HEK293 (cell line): ENCODE data around the gene PPFIBP1.
A peak's percentile ranks its signal among the peaks of the same experiment; 100 is the strongest.

Experiments
- CTCF ChIA-PET: fragments of 350-600 bp; formaldehyde crosslinking; extraction: SDS; loops from one replicate; lab custom pipeline; 2021; ENCODE audit warnings: antibody characterized with exemption; lab: Yijun Ruan, JAX
- POLR2A ChIA-PET: fragments of 300-600 bp; formaldehyde crosslinking; extraction: SDS; loops from one replicate; lab custom pipeline; 2020; ENCODE audit warnings: antibody characterized with exemption, inconsistent platforms; lab: Yijun Ruan, JAX
- H3K27ac ChIP-seq: fragments of 200-500 bp; sonication (Bioruptor generic); 2 replicates; pipeline ENCODE4 v1.5.1; 2014; ENCODE audit warnings: low read depth, low read length, control low read depth, inconsistent platforms; ENCODE audit errors: extremely low read depth
- H3K36me3 ChIP-seq, 2 experiments: fragments of 200-500 bp in 1 of 2; sonication (Bioruptor generic) in 1 of 2; 1 replicate in 1 of 2; 2 replicates in 1 of 2; pipeline ENCODE4 v1.5.1; 2014 to 2017; ENCODE audit warnings: inconsistent platforms in 2 of 2, low read length in 2 of 2; ENCODE audit not compliant: control insufficient read depth in 2 of 2, insufficient read depth in 1 of 2
- H3K4me1 ChIP-seq: fragments of 200-500 bp; sonication (Bioruptor generic); 2 replicates; pipeline ENCODE4 v1.5.1; 2014; ENCODE audit warnings: mild to moderate bottlenecking, low read length, inconsistent platforms; ENCODE audit not compliant: control insufficient read depth, insufficient read depth
- H3K4me3 ChIP-seq: 2 replicates; pipeline ENCODE4 v1.5.1; 2011; ENCODE audit warnings: low read depth, mild to moderate bottlenecking, control low read depth, low read length, moderate library complexity
- H3K9me3 ChIP-seq: fragments of 200-500 bp; sonication (Bioruptor generic); 2 replicates; pipeline ENCODE4 v1.5.1; 2014; ENCODE audit warnings: low read depth, low read length, inconsistent platforms; ENCODE audit not compliant: control insufficient read depth, insufficient read depth
- BCL6B ChIP-seq: fragments of 450-650 bp; formaldehyde crosslinking; IDR thresholded peaks from 2 replicates; pipeline ENCODE4 v1.5.1; 2017; ENCODE audit warnings: missing biosample characterization, missing genetic modification characterization
- GLIS1 ChIP-seq: fragments of 450-650 bp; formaldehyde crosslinking; IDR thresholded peaks from 2 replicates; pipeline ENCODE4 v1.5.1; 2016; ENCODE audit warnings: missing biosample characterization, missing genetic modification characterization
- MZF1 ChIP-seq: fragments of 450-650 bp; formaldehyde crosslinking; IDR thresholded peaks from 2 replicates; pipeline ENCODE4 v1.5.1; 2017; ENCODE audit warnings: missing biosample characterization, missing genetic modification characterization, borderline replicate concordance
- PBX3 ChIP-seq: sonication (generic); formaldehyde crosslinking; IDR thresholded peaks from 2 replicates; pipeline ENCODE4 v1.8.1; 2022; ENCODE audit warnings: mild to moderate bottlenecking, moderate library complexity, missing genetic modification reagents
- SCRT1 ChIP-seq: fragments of 450-650 bp; formaldehyde crosslinking; IDR thresholded peaks from 2 replicates; pipeline ENCODE4 v1.5.1; 2016; ENCODE audit warnings: missing biosample characterization, missing genetic modification characterization, borderline replicate concordance
- SCRT2 ChIP-seq: fragments of 450-650 bp; formaldehyde crosslinking; IDR thresholded peaks from 2 replicates; pipeline ENCODE4 v1.5.1; 2016; ENCODE audit warnings: missing biosample characterization, missing genetic modification characterization
- ZBTB21 ChIP-seq: fragments of 450-650 bp; formaldehyde crosslinking; IDR thresholded peaks from 2 replicates; pipeline ENCODE4 v1.5.1; 2017; ENCODE audit warnings: missing biosample characterization, missing genetic modification characterization
- ZFP37 ChIP-seq: fragments of 450-650 bp; formaldehyde crosslinking; IDR thresholded peaks from 2 replicates; pipeline ENCODE4 v1.5.1; 2016; ENCODE audit warnings: missing biosample characterization, missing genetic modification characterization
- ZNF114 ChIP-seq: fragments of 450-650 bp; formaldehyde crosslinking; IDR thresholded peaks from 2 replicates; pipeline ENCODE4 v1.5.0; 2017; ENCODE audit warnings: missing biosample characterization, missing genetic modification characterization
- ZNF221 ChIP-seq: fragments of 450-650 bp; formaldehyde crosslinking; IDR thresholded peaks from 2 replicates; pipeline ENCODE4 v1.5.1; 2017; ENCODE audit warnings: missing biosample characterization, missing genetic modification characterization, borderline replicate concordance
- ZNF274 ChIP-seq, 2 experiments: fragments of 200-500 bp in 1 of 2; fragments of 450-650 bp in 1 of 2; sonication (Bioruptor generic) in 1 of 2; formaldehyde crosslinking in 1 of 2; IDR thresholded peaks; 2 replicates each; pipeline versions ENCODE4 v1.5.1 to v1.6.1; 2014 to 2016; ENCODE audit warnings: borderline replicate concordance in 1 of 2, inconsistent platforms in 1 of 2, low read length in 1 of 2, missing biosample characterization in 1 of 2, missing genetic modification characterization in 1 of 2
- ZNF341 ChIP-seq: fragments of 450-650 bp; formaldehyde crosslinking; IDR thresholded peaks from 2 replicates; pipeline ENCODE4; 2016; ENCODE audit warnings: low read depth, missing biosample characterization, missing genetic modification characterization
- ZNF529 ChIP-seq: fragments of 450-650 bp; formaldehyde crosslinking; IDR thresholded peaks from 2 replicates; pipeline ENCODE4 v1.5.1; 2017; ENCODE audit warnings: missing genetic modification characterization, missing biosample characterization; ENCODE audit not compliant: insufficient replicate concordance
- ZNF555 ChIP-seq: fragments of 450-650 bp; formaldehyde crosslinking; conservative IDR thresholded peaks from 2 replicates; pipeline ENCODE4 v1.5.1; 2017; ENCODE audit warnings: missing biosample characterization, mild to moderate bottlenecking, missing genetic modification characterization, inconsistent platforms
- ZNF571 ChIP-seq: fragments of 450-650 bp; formaldehyde crosslinking; IDR thresholded peaks from 2 replicates; pipeline ENCODE4 v1.5.0; 2017; ENCODE audit warnings: missing biosample characterization, missing genetic modification characterization
- ZNF621 ChIP-seq: fragments of 450-650 bp; formaldehyde crosslinking; IDR thresholded peaks from 2 replicates; pipeline ENCODE4 v1.5.1; 2017; ENCODE audit warnings: missing biosample characterization, missing genetic modification characterization
- ZNF777 ChIP-seq: fragments of 450-650 bp; formaldehyde crosslinking; IDR thresholded peaks from 2 replicates; pipeline ENCODE4 v1.5.1; 2017; ENCODE audit warnings: missing biosample characterization, missing genetic modification characterization, borderline replicate concordance
- TF ChIP-seq, protein P1 (sequence below): fragments of 450-650 bp; formaldehyde crosslinking; IDR thresholded peaks from 2 replicates; pipeline ENCODE4 v1.5.1; 2017; ENCODE audit warnings: missing biosample characterization, missing genetic modification characterization
- TF ChIP-seq, protein P2 (sequence below): fragments of 450-650 bp; formaldehyde crosslinking; IDR thresholded peaks from 2 replicates; pipeline ENCODE4 v1.5.1; 2017; ENCODE audit warnings: missing biosample characterization, missing genetic modification characterization

The PPFIBP1 gene

DNA sequence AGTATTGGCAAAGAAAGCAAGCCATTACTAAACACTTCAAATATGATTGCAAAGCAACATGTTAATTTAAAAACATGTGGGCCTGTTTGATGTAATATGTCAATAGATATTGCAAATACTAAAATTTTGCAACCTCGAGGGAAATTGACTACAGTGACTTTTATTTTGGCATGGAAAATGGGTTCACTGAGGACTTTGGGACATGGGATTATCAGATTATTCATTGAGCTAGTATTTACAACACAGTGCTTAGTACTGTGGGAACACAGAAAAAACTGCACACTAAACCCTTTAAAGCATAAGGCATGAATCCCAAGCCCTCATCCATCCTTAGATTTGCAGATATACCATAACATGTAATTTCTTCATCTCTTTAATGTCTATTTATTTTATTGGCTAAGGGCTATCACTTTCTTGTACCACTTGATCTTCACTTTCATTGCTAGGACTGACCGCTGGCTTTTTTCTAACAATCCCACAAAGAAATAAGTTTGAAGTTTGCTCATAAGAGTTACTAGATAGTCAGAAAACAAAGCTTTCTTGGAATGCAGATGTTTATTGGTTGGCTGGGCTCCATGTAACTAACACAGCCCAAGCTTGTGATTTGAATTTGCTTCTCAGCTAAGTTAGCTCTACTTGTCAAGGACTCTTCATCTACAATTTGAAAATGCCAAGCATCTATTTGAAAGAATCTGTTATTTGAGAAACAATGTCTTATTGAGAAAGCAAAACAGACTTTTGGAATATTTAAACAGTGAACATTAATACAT, 48.7 kb downstream of the PPFIBP1 start:
- ChIA-PET POLR2A (no interaction called here), CTCF (interaction anchor here (0.5 kb wide), 1 partner anchor 84 kb away, joined by 4 read pairs; no protein-coding TSS in a partner anchor)
- no peaks in the 10 kb centered on the region for H3K9me3 ChIP-seq
- no peak overlapping the region for H3K4me3 ChIP-seq
- no peak overlapping the region for H3K27ac ChIP-seq
- H3K4me1 ChIP-seq = peaks cover 14% of the 10 kb centered on the region
- no peaks in the 10 kb centered on the region for H3K36me3 ChIP-seq
- TF ChIP-seq BCL6B (tag by site-specific recombination) = peak; percentile 60
- TF ChIP-seq ZNF621 = no peak

GRCh38 chr12:27573972-27574371, 50.0 kb downstream of the PPFIBP1 start:
- H3K4me1 ChIP-seq = peaks cover 12% of the 10 kb centered on the region
- TF ChIP-seq GLIS1 (tag by site-specific recombination) (peak; percentile 63), PBX3 (CRISPR knock-in tag) (no peak)

GRCh38 chr12:27575090-27575761, 51.2 kb downstream of the PPFIBP1 start:
- no peak overlapping the region for H3K27ac ChIP-seq
- peaks cover 12% of the 10 kb centered on the region for H3K4me1 ChIP-seq
- ChIA-PET CTCF (interaction anchor here (0.8 kb wide), 1 partner anchor 1488 kb away, joined by 3 read pairs; no protein-coding TSS in a partner anchor), POLR2A (no interaction called here)
- no peak overlapping the region for H3K4me3 ChIP-seq
- TF ChIP-seq, protein P1, sequence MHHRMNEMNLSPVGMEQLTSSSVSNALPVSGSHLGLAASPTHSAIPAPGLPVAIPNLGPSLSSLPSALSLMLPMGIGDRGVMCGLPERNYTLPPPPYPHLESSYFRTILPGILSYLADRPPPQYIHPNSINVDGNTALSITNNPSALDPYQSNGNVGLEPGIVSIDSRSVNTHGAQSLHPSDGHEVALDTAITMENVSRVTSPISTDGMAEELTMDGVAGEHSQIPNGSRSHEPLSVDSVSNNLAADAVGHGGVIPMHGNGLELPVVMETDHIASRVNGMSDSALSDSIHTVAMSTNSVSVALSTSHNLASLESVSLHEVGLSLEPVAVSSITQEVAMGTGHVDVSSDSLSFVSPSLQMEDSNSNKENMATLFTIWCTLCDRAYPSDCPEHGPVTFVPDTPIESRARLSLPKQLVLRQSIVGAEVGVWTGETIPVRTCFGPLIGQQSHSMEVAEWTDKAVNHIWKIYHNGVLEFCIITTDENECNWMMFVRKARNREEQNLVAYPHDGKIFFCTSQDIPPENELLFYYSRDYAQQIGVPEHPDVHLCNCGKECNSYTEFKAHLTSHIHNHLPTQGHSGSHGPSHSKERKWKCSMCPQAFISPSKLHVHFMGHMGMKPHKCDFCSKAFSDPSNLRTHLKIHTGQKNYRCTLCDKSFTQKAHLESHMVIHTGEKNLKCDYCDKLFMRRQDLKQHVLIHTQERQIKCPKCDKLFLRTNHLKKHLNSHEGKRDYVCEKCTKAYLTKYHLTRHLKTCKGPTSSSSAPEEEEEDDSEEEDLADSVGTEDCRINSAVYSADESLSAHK (tag by site-specific recombination) = no peak
- TF ChIP-seq ZNF341 (tag by site-specific recombination) (no peak), ZNF274 (IDR thresholded peaks at IDR 0.05; ENCODE audit: low read length) (no peak), ZNF274 (tag by site-specific recombination; IDR thresholded peaks at IDR 0.05; ENCODE audit: borderline replicate concordance) (no peak), MZF1 (tag by site-specific recombination) (no peak), ZNF221 (no peak), ZNF114 (tag by site-specific recombination) (no peak), ZNF555 (tag by site-specific recombination) (no peak), ZBTB21 (tag by site-specific recombination) (no peak), BCL6B (tag by site-specific recombination) (no peak), SCRT2 (no peak), ZNF529 (tag by site-specific recombination) (no peak), ZNF571 (no peak), ZNF777 (tag by site-specific recombination) (no peak), SCRT1 (no peak), ZFP37 (no peak)
- TF ChIP-seq, protein P2, sequence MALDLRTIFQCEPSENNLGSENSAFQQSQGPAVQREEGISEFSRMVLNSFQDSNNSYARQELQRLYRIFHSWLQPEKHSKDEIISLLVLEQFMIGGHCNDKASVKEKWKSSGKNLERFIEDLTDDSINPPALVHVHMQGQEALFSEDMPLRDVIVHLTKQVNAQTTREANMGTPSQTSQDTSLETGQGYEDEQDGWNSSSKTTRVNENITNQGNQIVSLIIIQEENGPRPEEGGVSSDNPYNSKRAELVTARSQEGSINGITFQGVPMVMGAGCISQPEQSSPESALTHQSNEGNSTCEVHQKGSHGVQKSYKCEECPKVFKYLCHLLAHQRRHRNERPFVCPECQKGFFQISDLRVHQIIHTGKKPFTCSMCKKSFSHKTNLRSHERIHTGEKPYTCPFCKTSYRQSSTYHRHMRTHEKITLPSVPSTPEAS (tag by site-specific recombination) = no peak
- H3K36me3 ChIP-seq = peaks cover 0 to 6% of the 10 kb centered on the region in 2 experiments; a peak in 1 of 3 replicates
- H3K9me3 ChIP-seq = no peaks in the 10 kb centered on the region

More at GRCh38 chr12:27573972-27574371, 50.0 kb downstream of the PPFIBP1 start:
- peaks cover 0 to 3% of the 10 kb centered on the region in 2 experiments; a peak in 1 of 3 replicates for H3K36me3 ChIP-seq
- POLR2A ChIA-PET = interaction anchor here (1.0 kb wide), 1 partner anchor 50 kb away, joined by 3 read pairs; the partner anchor contains the start of gene PPFIBP1
- H3K4me3 ChIP-seq = no peak overlapping the region
- CTCF ChIA-PET = no interaction called here
- H3K9me3 ChIP-seq = no peaks in the 10 kb centered on the region
- no peak overlapping the region for H3K27ac ChIP-seq
